H1 (cell line): Measurements from ENCODE around the gene ATF7. TPM values are rescaled to one million over a fixed set of nuclear protein-coding genes. Genes with fewer than 3 reads are reported as not detected.

Experiments used
- HDAC2 ChIP-seq, 2 experiments: fragments of 300-600 bp in 1 of 2; sonication (generic) in 1 of 2; IDR thresholded peaks; 2 replicates each; pipeline ENCODE4 v1.6.1; 2011 to 2012; ENCODE audit warnings: low read depth in 2 of 2, low read length in 2 of 2, mild to moderate bottlenecking in 2 of 2, moderate library complexity in 2 of 2, borderline replicate concordance in 1 of 2, inconsistent platforms in 1 of 2
- JUND ChIP-seq: IDR thresholded peaks from 2 replicates; pipeline ENCODE4 v1.6.1; 2011; ENCODE audit warnings: mild to moderate bottlenecking, improper control_type of control experiment, low read length
- POU5F1 ChIP-seq: IDR thresholded peaks from 2 replicates; pipeline ENCODE4 v1.6.1; 2011; ENCODE audit warnings: low read depth, mild to moderate bottlenecking, low read length, moderate library complexity
- polyA plus RNA-seq, 7 experiments: library from polyadenylated mRNA; depleted of rRNA in 3 of 7; stranded (reverse) in 5 of 7; unstranded in 2 of 7; fragments of >200 nt in 5 of 7; fragments of 200-250 nt in 2 of 7; gene quantifications; 1 replicate in 5 of 7; 2 replicates in 1 of 7; 4 replicates in 1 of 7; pipeline versions ENCODE4 v1.2.1 to v1.2.3, GENCODE V29; 2011 to 2013; ENCODE audit warnings: missing spikeins in 2 of 7, mixed read lengths in 2 of 7
- total RNA-seq: library from RNA; stranded (reverse); fragmentation: NEBNext Ultra II Directional; extraction: Animal tissue kit (Norgen Biotek cat#: 25700); gene quantifications from 2 replicates; pipeline ENCODE4 v1.2.1, GENCODE V29; 2021

ATF7 gene
- total and polyA plus RNA-seq, 2 of the 8 experiments (the other 6 are each of a cell fraction or from before 2014, with no cell fraction given), result 10.1 to 16.6 TPM

DNA sequence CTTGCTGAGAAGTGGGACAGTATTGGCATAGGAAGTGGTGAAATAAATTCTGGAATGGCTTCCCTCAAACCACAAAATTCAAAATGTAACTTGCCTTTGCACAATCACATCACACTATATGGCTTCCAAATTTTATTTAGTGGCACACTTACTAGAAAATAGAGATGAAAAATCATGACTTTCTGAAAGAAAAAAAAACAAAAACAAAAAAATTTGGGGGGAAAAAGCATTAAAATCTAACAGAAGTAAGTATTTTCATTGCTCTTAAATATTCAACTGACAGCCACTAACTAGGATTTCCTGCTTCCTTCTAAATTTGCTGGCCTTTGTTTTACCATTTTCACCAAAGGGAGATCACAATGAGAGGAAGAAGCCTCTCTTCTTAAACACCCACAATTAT is 23.0 kb downstream of the ATF7 start (continued):
- TF ChIP-seq POU5F1, result no peak
- TF ChIP-seq HDAC2 (IDR thresholded peaks at IDR 0.05; ENCODE audit: borderline replicate concordance in 1 of 2, low read depth in 2 of 2, low read length in 2 of 2), result no peak
- TF ChIP-seq JUND, result no peak
- TF ChIP-seq, all 59 proteins: peak for 0
